ENCODE measurements around the gene TGFBR2. TPM values are rescaled to one million over a fixed set of nuclear protein-coding genes. Genes with fewer than 3 reads are reported as not detected.
A peak's percentile ranks its signal among the peaks of the same experiment; 100 is the strongest.

Gene TGFBR2
- polyA plus RNA-seq, 1 donor (not counting 4 experiments of a cell fraction or from before 2014, with no cell fraction given), result 303 TPM

- H2AFZ ChIP-seq (ENCODE audit: control insufficient read depth, low read length), result no peak overlapping the region
- dilution Hi-C loops (cut with MboI; ENCODE audit: extremely low pct_ligation_motif_present, low sequenced_read_pairs), result no loop called here
- no peaks in the 10 kb centered on the region for H3K9me1 ChIP-seq (ENCODE audit: control insufficient read depth, extremely low read depth, insufficient read depth, low read length)
- H3K36me3 ChIP-seq (ENCODE audit: control insufficient read depth in 2 of 2, extremely low read depth in 1 of 2, insufficient read depth in 2 of 2, low read length in 2 of 2), result peaks cover 0 to 6% of the 10 kb centered on the region in 2 experiments
- DNase-seq (ENCODE audit: low read depth, low spot score) (no peak), FAIRE-seq (peak; percentile 46)
- no peak overlapping the region for H3K4me2 ChIP-seq (ENCODE audit: control insufficient read depth, extremely low read depth, insufficient read depth, low read depth, low read length)
- H4K20me1 ChIP-seq (ENCODE audit: control insufficient read depth, extremely low read depth, insufficient read depth, low read length), result no peaks in the 10 kb centered on the region
- no peak overlapping the region for H3K4me3 ChIP-seq (ENCODE audit: control insufficient read depth in 2 of 3, extremely low read depth in 1 of 3, insufficient read depth in 2 of 3, low read depth in 1 of 3, low read length in 3 of 3)
- no peaks in the 10 kb centered on the region for H3K9me3 ChIP-seq (ENCODE audit: control insufficient read depth, low read depth, low read length)
- no peak for TF ChIP-seq CTCF (optimal IDR thresholded peaks at IDR 0.05 in 1 of 3, IDR thresholded peaks at IDR 0.05 in 1 of 3, conservative IDR thresholded peaks at IDR 0.05 in 1 of 3; ENCODE audit: extremely low read depth in 1 of 3, insufficient read depth in 2 of 3, low read length in 3 of 3)
- no peak for TF ChIP-seq EZH2 (IDR thresholded peaks at IDR 0.05; ENCODE audit: low read length)
- H3K27ac ChIP-seq (ENCODE audit: control insufficient read depth, insufficient read depth, low read length), result no peak overlapping the region
- no peak overlapping the region for H3K9ac ChIP-seq (ENCODE audit: control insufficient read depth, extremely low read depth, insufficient read depth, low read length)
- H3K79me2 ChIP-seq (ENCODE audit: control insufficient read depth, insufficient read depth, low read length), result no peaks in the 10 kb centered on the region
- H3K27me3 ChIP-seq (ENCODE audit: control insufficient read depth, extremely low read depth, insufficient read depth, low read length), result no peaks in the 10 kb centered on the region
- H3K4me1 ChIP-seq (ENCODE audit: control insufficient read depth, extremely low read depth, insufficient read depth, low read length), result peaks cover 4% of the 10 kb centered on the region
Measured at GRCh38 chr3:30700702-30701321, 94.4 kb downstream of the TGFBR2 start.

- no peak for DNase-seq (ENCODE audit: low read depth, low spot score)
- Histone ChIP-seq H3K4me3 (ENCODE audit: control insufficient read depth in 2 of 3, extremely low read depth in 1 of 3, insufficient read depth in 2 of 3, low read depth in 1 of 3, low read length in 3 of 3) (no peak overlapping the region), H3K79me2 (ENCODE audit: control insufficient read depth, insufficient read depth, low read length) (no peaks in the 10 kb centered on the region), H3K4me2 (ENCODE audit: control insufficient read depth, extremely low read depth, insufficient read depth, low read depth, low read length) (no peak overlapping the region), H2AFZ (ENCODE audit: control insufficient read depth, low read length) (no peak overlapping the region), H3K4me1 (ENCODE audit: control insufficient read depth, extremely low read depth, insufficient read depth, low read length) (peaks cover 4% of the 10 kb centered on the region), H4K20me1 (ENCODE audit: control insufficient read depth, extremely low read depth, insufficient read depth, low read length) (no peaks in the 10 kb centered on the region), H3K36me3 (ENCODE audit: control insufficient read depth in 2 of 2, extremely low read depth in 1 of 2, insufficient read depth in 2 of 2, low read length in 2 of 2) (peaks cover 0 to 2% of the 10 kb centered on the region in 2 experiments), H3K9me1 (ENCODE audit: control insufficient read depth, extremely low read depth, insufficient read depth, low read length) (no peaks in the 10 kb centered on the region), H3K27ac (ENCODE audit: control insufficient read depth, insufficient read depth, low read length) (no peak overlapping the region), H3K9ac (ENCODE audit: control insufficient read depth, extremely low read depth, insufficient read depth, low read length) (no peak overlapping the region), H3K27me3 (ENCODE audit: control insufficient read depth, extremely low read depth, insufficient read depth, low read length) (no peaks in the 10 kb centered on the region), H3K9me3 (ENCODE audit: control insufficient read depth, low read depth, low read length) (no peaks in the 10 kb centered on the region)
- dilution Hi-C loops (cut with MboI; ENCODE audit: extremely low pct_ligation_motif_present, low sequenced_read_pairs), result no loop called here
- TF ChIP-seq CTCF (optimal IDR thresholded peaks at IDR 0.05 in 1 of 3, IDR thresholded peaks at IDR 0.05 in 1 of 3, conservative IDR thresholded peaks at IDR 0.05 in 1 of 3; ENCODE audit: extremely low read depth in 1 of 3, insufficient read depth in 2 of 3, low read length in 3 of 3), result no peak
- TF ChIP-seq EZH2 (IDR thresholded peaks at IDR 0.05; ENCODE audit: low read length), result no peak
- no peak for FAIRE-seq
Measured at GRCh38 chr3:30702038-30702827, 95.8 kb downstream of the TGFBR2 start.

Measured in keratinocyte (primary cell).